PC-9 (cell line): ENCODE measurements around the gene ITGAE.

Source experiments
- EZH2 ChIP-seq: fragments of 200-600 bp; sonication (generic); IDR thresholded peaks from 2 replicates; pipeline ENCODE4 v1.8.0; 2017; ENCODE audit warnings: antibody characterized with exemption, low read depth
- TF ChIP-seq, protein P1 (sequence below): fragments of 200-600 bp; sonication (generic); conservative IDR thresholded peaks from 2 replicates; pipeline ENCODE4 v1.6.1; 2017; ENCODE audit warnings: mixed run types, antibody characterized with exemption, mild to moderate bottlenecking, moderate library complexity

DNA sequence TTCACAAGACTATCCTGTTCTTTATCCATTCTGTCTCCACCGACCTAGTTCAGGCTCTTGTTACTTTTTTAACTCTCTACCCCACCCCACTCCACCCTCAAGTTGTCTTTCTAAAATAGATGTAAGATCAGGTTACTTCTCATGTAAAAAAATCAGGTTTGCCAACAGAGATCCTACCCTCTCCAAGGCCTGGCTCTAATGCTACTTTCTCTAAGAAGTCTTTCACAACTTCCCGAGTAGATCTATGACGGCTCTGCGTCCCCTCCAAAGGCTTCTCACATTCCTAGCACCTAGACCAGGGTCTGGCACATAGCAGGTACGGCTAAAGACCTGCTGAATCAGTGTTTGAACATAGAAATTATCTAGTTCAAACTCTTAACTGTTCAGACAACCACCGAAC, 14.1 kb upstream of the ITGAE start:
- TF ChIP-seq, protein P1, sequence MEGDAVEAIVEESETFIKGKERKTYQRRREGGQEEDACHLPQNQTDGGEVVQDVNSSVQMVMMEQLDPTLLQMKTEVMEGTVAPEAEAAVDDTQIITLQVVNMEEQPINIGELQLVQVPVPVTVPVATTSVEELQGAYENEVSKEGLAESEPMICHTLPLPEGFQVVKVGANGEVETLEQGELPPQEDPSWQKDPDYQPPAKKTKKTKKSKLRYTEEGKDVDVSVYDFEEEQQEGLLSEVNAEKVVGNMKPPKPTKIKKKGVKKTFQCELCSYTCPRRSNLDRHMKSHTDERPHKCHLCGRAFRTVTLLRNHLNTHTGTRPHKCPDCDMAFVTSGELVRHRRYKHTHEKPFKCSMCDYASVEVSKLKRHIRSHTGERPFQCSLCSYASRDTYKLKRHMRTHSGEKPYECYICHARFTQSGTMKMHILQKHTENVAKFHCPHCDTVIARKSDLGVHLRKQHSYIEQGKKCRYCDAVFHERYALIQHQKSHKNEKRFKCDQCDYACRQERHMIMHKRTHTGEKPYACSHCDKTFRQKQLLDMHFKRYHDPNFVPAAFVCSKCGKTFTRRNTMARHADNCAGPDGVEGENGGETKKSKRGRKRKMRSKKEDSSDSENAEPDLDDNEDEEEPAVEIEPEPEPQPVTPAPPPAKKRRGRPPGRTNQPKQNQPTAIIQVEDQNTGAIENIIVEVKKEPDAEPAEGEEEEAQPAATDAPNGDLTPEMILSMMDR = no peak
- TF ChIP-seq EZH2 = no peak
